Prostate gland (tissue), 1 donor: Measurements from ENCODE around the gene PPP2R5C.

ENCODE experiments used
- POLR2A ChIP-seq: fragments of 450-650 bp; IDR thresholded peaks from one replicate; pipeline ENCODE4 v1.6.1; 2016; ENCODE audit warnings: antibody characterized with exemption, mild to moderate bottlenecking
- POLR2AphosphoS5 ChIP-seq: sonication (generic); formaldehyde crosslinking; IDR thresholded peaks from one replicate; pipeline ENCODE4 v1.6.1; 2017; ENCODE audit warnings: antibody characterized with exemption

GRCh38 chr14:101888182-101888581 is 126.7 kb downstream of the PPP2R5C start:
- TF ChIP-seq POLR2AphosphoS5, result no peak
- TF ChIP-seq POLR2A, result no peak
